Hepatocyte (in vitro differentiated cells): Measurements from ENCODE around the gene MICAL3. TPM values are rescaled to one million over a fixed set of nuclear protein-coding genes. Genes with fewer than 3 reads are reported as not detected.

Experiments
- DNase-seq: peaks from one replicate; pipeline ENCODE4 v3.0.0-alpha.2; 2016; ENCODE audit warnings: low spot score
- H2AFZ ChIP-seq: fragments of 200-600 bp; sonication (generic); 2 replicates; pipeline ENCODE4 v1.6.0; 2016; ENCODE audit warnings: antibody characterized with exemption, mild to moderate bottlenecking
- H3K27ac ChIP-seq: fragments of 200-600 bp; sonication (generic); 2 replicates; pipeline ENCODE4 v1.5.1; 2016; ENCODE audit warnings: mild to moderate bottlenecking
- H3K27me3 ChIP-seq: fragments of 200-600 bp; sonication (generic); 2 replicates; pipeline ENCODE4 v1.6.1; 2016
- H3K36me3 ChIP-seq: fragments of 200-600 bp; sonication (generic); replicated peaks from 2 replicates; pipeline ENCODE4 v1.5.1; 2016; ENCODE audit warnings: low read depth; ENCODE audit not compliant: insufficient read depth
- H3K4me1 ChIP-seq: fragments of 200-600 bp; sonication (generic); 2 replicates; pipeline ENCODE4 v1.5.1; 2016; ENCODE audit warnings: mild to moderate bottlenecking, moderate library complexity; ENCODE audit not compliant: insufficient read depth
- H3K4me2 ChIP-seq: fragments of 200-600 bp; sonication (generic); 2 replicates; pipeline ENCODE4 v1.6.0; 2016
- H3K4me3 ChIP-seq: fragments of 200-600 bp; sonication (generic); 2 replicates; pipeline ENCODE4 v1.5.1; 2016; ENCODE audit warnings: mild to moderate bottlenecking
- H3K79me2 ChIP-seq: fragments of 200-600 bp; sonication (generic); 2 replicates; pipeline ENCODE4 v1.6.0; 2017; ENCODE audit warnings: mild to moderate bottlenecking
- H3K9me2 ChIP-seq: fragments of 200-600 bp; sonication (generic); replicated peaks from 2 replicates; pipeline ENCODE4 v1.6.0; 2017; ENCODE audit warnings: mild to moderate bottlenecking; ENCODE audit not compliant: insufficient read depth
- H3K9me3 ChIP-seq: fragments of 200-600 bp; sonication (generic); 2 replicates; pipeline ENCODE4 v1.5.1; 2016; ENCODE audit warnings: low read depth, mild to moderate bottlenecking
- H4K20me1 ChIP-seq: fragments of 200-600 bp; sonication (generic); 2 replicates; pipeline ENCODE4 v1.6.0; 2016; ENCODE audit warnings: mild to moderate bottlenecking; ENCODE audit not compliant: insufficient read depth, poor library complexity, severe bottlenecking
- CTCF ChIP-seq: fragments of 200-600 bp; sonication (generic); IDR thresholded peaks from 2 replicates; pipeline ENCODE4 v1.5.1; 2016; ENCODE audit warnings: antibody characterized with exemption, mild to moderate bottlenecking; ENCODE audit not compliant: poor library complexity
- EZH2 ChIP-seq: fragments of 200-600 bp; sonication (generic); IDR thresholded peaks from 2 replicates; pipeline ENCODE4 v1.6.1; 2016; ENCODE audit warnings: antibody characterized with exemption, mild to moderate bottlenecking, borderline replicate concordance
- EZH2phosphoT487 ChIP-seq: fragments of 200-600 bp; sonication (generic); IDR thresholded peaks from one replicate; pipeline ENCODE4 v1.6.1; 2018; ENCODE audit warnings: antibody characterized with exemption, mild to moderate bottlenecking, low read depth, moderate library complexity; ENCODE audit not compliant: unreplicated experiment, severe bottlenecking
- WGBS: methylation state at CpG from one replicate; pipeline ENCODE4 v1.1.6; 2016; ENCODE audit warnings: low lambda C conversion rate; ENCODE audit errors: missing lambda C conversion rate; 5-methylcytosine and 5-hydroxymethylcytosine counted together
- polyA plus RNA-seq: library from polyadenylated mRNA; unstranded; fragments of >200 nt; fragmentation: Nextera tagmentation; extraction: Ambion mirVana; gene quantifications from 2 replicates; pipeline ENCODE4 v1.2.1, GENCODE V29; 2016
- total RNA-seq: library from RNA; depleted of rRNA; stranded (reverse); fragments of >200 nt; gene quantifications from 2 replicates; pipeline ENCODE4 v1.2.3, GENCODE V29; 2014

The MICAL3 gene
- total and polyA plus RNA-seq, 2 experiments from 2014 or later, result 4.6 to 22.7 TPM

GRCh38 chr22:17787716-17788330, 236.5 kb downstream of the MICAL3 start:
- no peak overlapping the region for H3K4me3 ChIP-seq
- no peaks in the 10 kb centered on the region for H3K9me3 ChIP-seq
- no peaks in the 10 kb centered on the region for H4K20me1 ChIP-seq
- WGBS, result 93% methylated on average over 21 of the region's 21 CpGs
- no peak overlapping the region for H3K4me2 ChIP-seq
- H3K27ac ChIP-seq, result no peak overlapping the region
- H3K79me2 ChIP-seq, result no peaks in the 10 kb centered on the region
- no peaks in the 10 kb centered on the region for H3K9me2 ChIP-seq
- no peaks in the 10 kb centered on the region for H3K36me3 ChIP-seq
- TF ChIP-seq EZH2phosphoT487 (no peak), CTCF (no peak), EZH2 (no peak)
- no peak for DNase-seq
- H2AFZ ChIP-seq, result no peak overlapping the region
- H3K27me3 ChIP-seq, result no peaks in the 10 kb centered on the region
- no peaks in the 10 kb centered on the region for H3K4me1 ChIP-seq

GRCh38 chr22:17787241-17787640, 237.1 kb downstream of the MICAL3 start:
- no peaks in the 10 kb centered on the region for H3K9me3 ChIP-seq
- no peaks in the 10 kb centered on the region for H3K9me2 ChIP-seq
- WGBS, result 89% methylated on average over 8 of the region's 8 CpGs
- no peaks in the 10 kb centered on the region for H3K27me3 ChIP-seq
- H3K27ac ChIP-seq, result peak overlapping the region; percentile 74
- H4K20me1 ChIP-seq, result no peaks in the 10 kb centered on the region
- H3K4me1 ChIP-seq, result no peaks in the 10 kb centered on the region
- no peaks in the 10 kb centered on the region for H3K79me2 ChIP-seq
- H3K4me3 ChIP-seq, result no peak overlapping the region
- TF ChIP-seq EZH2 (no peak), CTCF (no peak), EZH2phosphoT487 (no peak)
- H2AFZ ChIP-seq, result no peak overlapping the region
- H3K36me3 ChIP-seq, result no peaks in the 10 kb centered on the region
- H3K4me2 ChIP-seq, result no peak overlapping the region
- DNase-seq, result no peak

GRCh38 chr22:17786435-17787161, 237.8 kb downstream of the MICAL3 start:
- Histone ChIP-seq H3K9me3 (no peaks in the 10 kb centered on the region), H4K20me1 (no peaks in the 10 kb centered on the region), H2AFZ (no peak overlapping the region), H3K27ac (peak overlapping the region; percentile 74), H3K4me2 (no peak overlapping the region), H3K4me3 (no peak overlapping the region), H3K9me2 (no peaks in the 10 kb centered on the region), H3K27me3 (no peaks in the 10 kb centered on the region), H3K4me1 (no peaks in the 10 kb centered on the region), H3K36me3 (no peaks in the 10 kb centered on the region), H3K79me2 (no peaks in the 10 kb centered on the region)
- DNase-seq, result peak; percentile 68
- 73% methylated on average over 18 of the region's 18 CpGs for WGBS
- TF ChIP-seq EZH2 (no peak), EZH2phosphoT487 (no peak)
